B cell (primary cell): ENCODE data around the gene CLIP4. TPM values are rescaled to one million over a fixed set of nuclear protein-coding genes. Genes with fewer than 3 reads are reported as not detected.

Experiments
- ATAC-seq: fragments of 200-7000 bp; cut with Tn5 transposase; one replicate; pipeline ENCODE4 v1.10.0; 2021; ENCODE audit warnings: low read depth, mild to moderate bottlenecking, moderate number of reproducible peaks, moderate library complexity
- CTCF ChIA-PET: fragments of 350-600 bp; sonication (Branson Sonifier 250); formaldehyde crosslinking; loops from one replicate; lab custom pipeline; 2021; ENCODE audit warnings: antibody characterized with exemption, inconsistent platforms; lab: Charles Lee
- POLR2A ChIA-PET: fragments of 350-600 bp; sonication (Branson Sonifier 250); formaldehyde crosslinking; loops from one replicate; lab custom pipeline; 2021; ENCODE audit warnings: antibody characterized with exemption; lab: Charles Lee
- DNase-seq: peaks from one replicate; pipeline ENCODE4 v3.0.0; 2013
- H2AFZ ChIP-seq: 2 replicates; pipeline ENCODE4 v1.6.1; 2012; ENCODE audit warnings: mild to moderate bottlenecking, low read depth, low read length; ENCODE audit not compliant: insufficient read depth, poor library complexity, severe bottlenecking
- H3K27ac ChIP-seq, 2 donors: 1 replicate in 1 of 2; 2 replicates in 1 of 2; pipeline ENCODE4 v1.5.1; 2012 to 2013; ENCODE audit warnings: low read length in 2 of 2, mild to moderate bottlenecking in 2 of 2, moderate library complexity in 1 of 2
- H3K27me3 ChIP-seq, 4 experiments: fragments of 200-600 bp in 1 of 4; sonication (generic) in 1 of 4; replicated peaks in 1 of 4; 1 replicate in 2 of 4; 2 replicates in 2 of 4; pipeline versions ENCODE4 v1.6.1 to v1.7.0; 2013 to 2016; ENCODE audit warnings: low read length in 3 of 4, mild to moderate bottlenecking in 2 of 4, mixed read lengths in 1 of 4, moderate library complexity in 1 of 4; ENCODE audit not compliant: insufficient read depth in 4 of 4, control insufficient read depth in 3 of 4; ENCODE audit errors: control extremely low read depth in 1 of 4
- H3K36me3 ChIP-seq, 2 experiments: replicated peaks in 1 of 2; 1 replicate in 1 of 2; 2 replicates in 1 of 2; pipeline versions ENCODE4 v1.6.1 to v1.7.1; 2013; ENCODE audit warnings: low read length in 1 of 2; ENCODE audit not compliant: insufficient read depth in 2 of 2, control insufficient read depth in 1 of 2; ENCODE audit errors: control extremely low read depth in 1 of 2, extremely low read depth in 1 of 2
- H3K4me1 ChIP-seq, 2 donors: fragments of 200-600 bp in 1 of 2; sonication (generic) in 1 of 2; 1 replicate in 1 of 2; 2 replicates in 1 of 2; pipeline versions ENCODE4 v1.5.1 to v1.6.1; 2013 to 2017; ENCODE audit warnings: low read length in 2 of 2; ENCODE audit not compliant: control insufficient read depth in 2 of 2, insufficient read depth in 2 of 2
- H3K4me2 ChIP-seq: replicated peaks from 2 replicates; pipeline ENCODE3; 2012; ENCODE audit warnings: mild to moderate bottlenecking, low read depth, low read length; ENCODE audit not compliant: poor library complexity, severe bottlenecking
- H3K4me3 ChIP-seq, 5 experiments: fragments of 200-600 bp in 1 of 5; sonication (generic) in 1 of 5; 1 replicate in 3 of 5; 2 replicates in 2 of 5; pipeline versions ENCODE4 v1.5.1 to v1.7.0; 2011 to 2016; ENCODE audit warnings: low read length in 4 of 5, mild to moderate bottlenecking in 4 of 5, low read depth in 2 of 5, control low read depth in 1 of 5, moderate library complexity in 1 of 5; ENCODE audit not compliant: insufficient read depth in 1 of 5; ENCODE audit errors: control extremely low read depth in 1 of 5, extremely low read depth in 1 of 5
- H3K79me2 ChIP-seq: fragments of 200-600 bp; sonication (generic); one replicate; pipeline ENCODE4 v1.6.0; 2016; ENCODE audit warnings: low read length; ENCODE audit not compliant: control insufficient read depth, insufficient read depth
- H3K9ac ChIP-seq: fragments of 200-600 bp; sonication (generic); 2 replicates; pipeline ENCODE4 v1.6.1; 2017; ENCODE audit warnings: mild to moderate bottlenecking, low read length, moderate library complexity
- H3K9me3 ChIP-seq, 3 donors: one replicate each; pipeline versions ENCODE4 v1.6.1 to v1.7.1; 2013; ENCODE audit warnings: low read length in 2 of 3; ENCODE audit not compliant: control insufficient read depth in 2 of 3, insufficient read depth in 1 of 3; ENCODE audit errors: control extremely low read depth in 1 of 3
- H4K20me1 ChIP-seq: 2 replicates; pipeline ENCODE4 v1.6.0; 2012; ENCODE audit warnings: mild to moderate bottlenecking, low read length; ENCODE audit not compliant: insufficient read depth, control insufficient read depth, poor library complexity, severe bottlenecking
- H3K27ac Mint-ChIP-seq: one replicate; pipeline ENCODE4 v1.8.0; 2021; ENCODE audit warnings: mixed read lengths
- H3K27me3 Mint-ChIP-seq: one replicate; pipeline ENCODE4 v1.8.0; 2021; ENCODE audit warnings: mixed read lengths
- H3K4me1 Mint-ChIP-seq: one replicate; pipeline ENCODE4 v1.8.0; 2021; ENCODE audit warnings: mixed read lengths
- H3K4me3 Mint-ChIP-seq: one replicate; pipeline ENCODE4 v1.8.0; 2021; ENCODE audit warnings: mixed read lengths
- H3K9me3 Mint-ChIP-seq: one replicate; pipeline ENCODE4 v1.8.0; 2022; ENCODE audit warnings: mixed read lengths; ENCODE audit not compliant: insufficient read depth
- CTCF ChIP-seq: fragments of 200-600 bp; IDR thresholded peaks from one replicate; pipeline ENCODE4 v1.8.0; 2022; ENCODE audit warnings: antibody characterized with exemption, mild to moderate bottlenecking
- EZH2 ChIP-seq: IDR thresholded peaks from 2 replicates; pipeline ENCODE4 v1.6.1; 2012; ENCODE audit warnings: borderline replicate concordance, low read depth, mild to moderate bottlenecking, moderate library complexity, low read length; ENCODE audit not compliant: insufficient read depth, poor library complexity, severe bottlenecking
- WGBS: methylation state at CpG from one replicate; pipeline ENCODE4 v1.1.5; 2013; ENCODE audit warnings: missing lambda C conversion rate; ENCODE audit not compliant: insufficient coverage; 5-methylcytosine and 5-hydroxymethylcytosine counted together
- intact Hi-C: fragments of 100-400 bp; cut with micrococcal nuclease; formaldehyde crosslinking; loops from one replicate; pipeline ENCODE4 v1.10.0; 2022
- polyA plus RNA-seq: library from polyadenylated mRNA; depleted of rRNA; stranded (reverse); fragments of >200 nt; gene quantifications from 2 replicates; pipeline ENCODE4 v1.2.3, GENCODE V29; 2012
- total RNA-seq, 2 donors: library from RNA; stranded (reverse); fragments of 120-200 nt in 1 of 2; gene quantifications; 1 replicate in 1 of 2; 2 replicates in 1 of 2; pipeline versions ENCODE4 v1.2.3 to v1.2.4, GENCODE V29; 2013 to 2022

The CLIP4 gene
- total and polyA plus RNA-seq, 2 donors (not counting 1 experiment from before 2014, with no cell fraction given), result 4.0 to 20.8 TPM

GRCh38 chr2:29215073-29215472, 99.9 kb downstream of the CLIP4 start:
- peaks cover 4% of the 10 kb centered on the region for H3K27me3 Mint-ChIP-seq
- WGBS, result 96% methylated on average over 3 of the region's 5 CpGs
- Histone ChIP-seq H4K20me1 (no peaks in the 10 kb centered on the region), H2AFZ (no peak overlapping the region), H3K9me3 (no peaks in the 10 kb centered on the region), H3K79me2 (no peaks in the 10 kb centered on the region), H3K27me3 (no peaks in the 10 kb centered on the region), H3K4me1 (no peaks in the 10 kb centered on the region), H3K4me3 (no peak overlapping the region), H3K27ac (no peak overlapping the region), H3K4me2 (no peak overlapping the region), H3K9ac (no peak overlapping the region), H3K36me3 (no peaks in the 10 kb centered on the region)
- no peaks in the 10 kb centered on the region for H3K4me1 Mint-ChIP-seq
- no peaks in the 10 kb centered on the region for H3K9me3 Mint-ChIP-seq
- H3K27ac Mint-ChIP-seq, result no peak overlapping the region
- intact Hi-C loops, result no loop called here
- H3K4me3 Mint-ChIP-seq, result no peak overlapping the region
- no peak for TF ChIP-seq CTCF
- TF ChIP-seq EZH2, result no peak
- ATAC-seq (no peak), DNase-seq (no peak)
- ChIA-PET CTCF (no interaction called here), POLR2A (no interaction called here)

DNA sequence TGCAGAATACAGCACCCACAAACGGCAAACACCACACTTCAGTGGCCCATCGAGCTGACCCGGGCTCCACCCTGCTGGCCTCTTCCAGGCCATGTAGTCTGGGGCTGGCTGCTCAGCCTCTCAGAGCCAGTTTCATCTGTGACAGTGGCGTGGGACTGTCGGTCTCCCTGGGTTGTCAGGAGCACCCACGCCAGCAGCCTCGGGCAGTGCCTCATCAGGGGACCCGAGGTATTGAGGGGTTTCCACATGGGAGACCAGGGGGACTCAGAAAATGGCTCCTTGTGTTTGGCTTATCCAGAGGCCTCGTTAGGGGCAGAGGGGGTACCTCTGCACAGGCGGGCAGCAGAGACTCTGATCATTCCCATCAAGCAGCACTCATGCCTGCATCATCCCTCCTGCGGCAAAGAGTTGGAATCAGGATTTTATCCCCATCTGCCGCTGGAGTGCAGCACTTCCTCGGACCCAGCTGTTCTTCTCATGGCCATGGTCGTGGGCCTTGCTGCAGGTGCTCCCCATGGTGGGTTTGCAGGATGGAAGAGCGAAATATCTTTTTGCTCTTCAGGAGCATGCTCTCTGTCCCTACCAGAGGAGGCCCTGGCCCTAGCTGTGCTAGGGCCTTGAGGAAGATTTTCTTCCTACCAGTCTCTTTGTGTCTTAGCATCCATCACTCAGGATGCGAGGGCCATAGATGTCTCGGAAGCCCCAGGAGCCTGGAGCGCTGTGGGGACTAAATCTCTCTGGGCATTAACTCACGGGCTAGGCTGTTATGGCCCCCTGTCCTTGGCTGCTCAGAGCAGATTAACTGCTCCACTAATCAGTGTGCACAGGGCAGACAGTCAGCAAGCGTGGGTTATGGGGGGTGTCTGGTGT, 100.8 kb downstream of the CLIP4 start:
- ChIA-PET POLR2A (no interaction called here), CTCF (no interaction called here)
- no peaks in the 10 kb centered on the region for H3K9me3 Mint-ChIP-seq
- H3K27me3 ChIP-seq, result no peaks in the 10 kb centered on the region
- TF ChIP-seq CTCF (no peak), EZH2 (no peak)
- no peak overlapping the region for H3K27ac ChIP-seq
- no peaks in the 10 kb centered on the region for H3K4me1 Mint-ChIP-seq
- no peak for DNase-seq
- H3K27me3 Mint-ChIP-seq, result peaks cover 4% of the 10 kb centered on the region
- no peaks in the 10 kb centered on the region for H4K20me1 ChIP-seq
- H2AFZ ChIP-seq, result no peak overlapping the region
- no peak for ATAC-seq
- H3K36me3 ChIP-seq, result no peaks in the 10 kb centered on the region
- H3K4me3 Mint-ChIP-seq, result no peak overlapping the region
- 89% methylated on average over 20 of the region's 20 CpGs for WGBS
- no peaks in the 10 kb centered on the region for H3K79me2 ChIP-seq
- H3K9me3 ChIP-seq, result peaks cover 0 to 4% (median 0%) of the 10 kb centered on the region in 3 donors
- intact Hi-C loops, result no loop called here
- no peak overlapping the region for H3K27ac Mint-ChIP-seq
- no peak overlapping the region for H3K4me3 ChIP-seq
- no peak overlapping the region for H3K9ac ChIP-seq
- H3K4me2 ChIP-seq, result no peak overlapping the region
- no peaks in the 10 kb centered on the region for H3K4me1 ChIP-seq
